ENCODE measurements around the gene NTM. TPM values are rescaled to one million over a fixed set of nuclear protein-coding genes. Genes with fewer than 3 reads are reported as not detected.
"Not testable (repeated sequence)": the region's sequence is repeated elsewhere in the genome, so short reads cannot be mapped to it uniquely, and the experiment has no call there.

The NTM gene
- 10.3 and 13.2 TPM in 2 replicates for total RNA-seq

DNA sequence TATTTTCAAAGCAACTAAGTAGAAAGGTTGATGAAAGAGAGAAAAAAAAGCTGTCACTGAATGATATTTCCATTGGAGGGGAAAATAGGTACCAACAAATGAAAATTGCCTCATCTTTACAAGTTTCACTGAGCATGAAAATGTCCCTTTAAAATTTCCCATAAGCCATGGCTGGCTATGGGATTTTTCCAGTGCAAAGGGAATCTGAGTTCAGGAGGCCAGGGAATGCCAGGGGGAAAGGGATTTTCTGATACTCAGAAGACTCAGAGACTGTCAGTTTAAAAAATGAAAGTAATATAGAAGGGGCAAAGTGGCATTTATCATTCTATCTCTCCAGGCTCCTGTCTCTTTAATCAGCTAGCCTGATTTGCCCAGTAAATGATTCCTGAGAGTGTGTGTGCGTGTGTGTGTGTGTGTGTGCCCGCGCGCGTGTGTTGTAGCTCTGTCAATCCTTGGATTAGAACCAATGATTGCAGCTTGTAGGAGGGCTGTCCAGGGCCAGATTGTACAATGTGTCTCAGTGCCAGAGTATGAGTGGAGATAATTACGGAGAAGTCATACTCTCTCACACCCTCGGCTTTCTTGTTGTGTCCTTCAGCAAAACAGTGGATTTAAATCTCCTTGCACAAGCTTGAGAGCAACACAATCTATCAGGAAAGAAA lies at the start of gene NTM:
TSS of gene NTM (plus strand) at position 526 of the 662 bp plus-strand sequence.
- DNase-seq (ENCODE audit: extremely low read depth, low read depth, low spot score) = no peak

DNA sequence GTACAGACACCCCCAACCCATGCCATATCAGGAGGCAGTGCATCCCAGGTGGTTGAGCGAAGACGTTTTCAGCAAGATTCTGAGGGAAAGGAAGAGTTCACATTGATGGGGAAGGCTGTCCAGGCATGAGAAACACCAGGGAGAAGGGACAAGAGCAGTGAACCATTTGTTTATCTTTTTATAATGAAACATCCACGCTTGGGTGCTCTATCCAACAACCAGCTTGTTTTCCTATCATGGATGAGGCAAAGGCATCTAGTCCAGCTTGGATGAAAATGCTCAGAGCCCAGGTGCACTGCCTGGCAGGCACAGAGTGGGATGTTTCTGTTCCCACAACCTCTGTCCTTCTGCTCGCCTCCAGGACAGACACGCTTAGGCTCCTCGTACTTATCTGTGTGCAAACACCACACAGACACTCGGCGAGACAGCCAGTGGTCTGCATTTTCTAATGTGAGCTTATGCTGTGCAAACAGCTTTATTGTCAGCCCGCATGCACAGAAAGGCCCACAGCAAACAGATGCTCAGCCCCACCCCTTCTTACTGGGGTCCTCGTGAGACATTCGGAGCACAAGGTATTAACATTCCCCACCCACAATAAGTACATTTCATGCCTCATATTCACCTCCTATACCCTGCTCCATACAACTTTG lies 45.4 kb upstream of the NTM start:
- no peak for DNase-seq (ENCODE audit: extremely low read depth, low read depth, low spot score)

- DNase-seq (ENCODE audit: extremely low read depth, low read depth, low spot score) = no peak
Observed at GRCh38 chr11:131326829-131327228, 43.6 kb upstream of the NTM start.

- DNase-seq (ENCODE audit: extremely low read depth, low read depth, low spot score) = no peak
Observed at GRCh38 chr11:131327421-131327820, 43.0 kb upstream of the NTM start.

DNA sequence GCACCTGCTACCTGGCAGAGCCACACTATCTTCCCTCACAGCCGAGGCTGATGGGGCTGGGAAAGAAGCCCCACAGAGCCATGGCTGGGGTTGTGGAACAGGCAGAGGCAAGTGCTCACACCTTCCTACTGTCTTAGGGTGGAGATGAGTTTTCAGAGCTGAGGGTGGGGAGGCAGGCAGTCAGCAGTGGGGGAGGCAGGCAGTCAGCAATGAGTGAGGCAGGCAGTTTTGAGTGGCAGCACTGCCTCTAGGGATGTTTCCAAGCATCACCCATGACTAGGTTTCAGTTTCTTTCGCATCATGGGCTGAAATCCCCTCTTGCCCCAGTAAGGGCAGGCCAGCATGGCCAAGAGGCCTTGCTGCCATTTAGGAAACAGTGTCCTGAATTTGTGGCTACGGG lies 41.6 kb upstream of the NTM start:
- DNase-seq (ENCODE audit: extremely low read depth, low read depth, low spot score) = no peak

- no peak for DNase-seq (ENCODE audit: extremely low read depth, low read depth, low spot score)
Observed at GRCh38 chr11:131331010-131331409, 39.4 kb upstream of the NTM start.

DNA sequence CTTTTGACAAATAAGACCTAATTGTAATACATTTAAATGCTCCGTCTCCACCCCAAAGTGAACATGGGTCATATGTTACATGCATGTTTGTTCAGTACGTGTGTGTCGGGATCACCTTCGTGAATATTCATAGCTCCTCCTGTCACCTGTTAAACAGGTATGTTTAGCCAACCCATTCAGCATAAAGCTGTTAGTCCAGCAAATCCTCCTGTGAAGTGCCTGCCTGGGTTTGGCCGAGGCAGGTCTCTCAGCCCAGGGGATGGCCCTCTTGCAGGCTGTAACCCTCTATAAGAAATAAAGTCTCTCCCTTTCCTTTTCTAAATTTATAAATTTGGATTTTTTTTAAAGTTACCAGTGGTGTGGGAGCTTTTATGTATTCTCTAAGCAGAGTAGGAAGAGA lies 38.9 kb upstream of the NTM start:
- DNase-seq (ENCODE audit: extremely low read depth, low read depth, low spot score) = no peak

- DNase-seq (ENCODE audit: extremely low read depth, low read depth, low spot score) = no peak
Observed at GRCh38 chr11:131334601-131335000, 35.8 kb upstream of the NTM start.

- DNase-seq (ENCODE audit: extremely low read depth, low read depth, low spot score) = not testable (repeated sequence)
Observed at GRCh38 chr11:131341900-131342299, 28.5 kb upstream of the NTM start.

DNA sequence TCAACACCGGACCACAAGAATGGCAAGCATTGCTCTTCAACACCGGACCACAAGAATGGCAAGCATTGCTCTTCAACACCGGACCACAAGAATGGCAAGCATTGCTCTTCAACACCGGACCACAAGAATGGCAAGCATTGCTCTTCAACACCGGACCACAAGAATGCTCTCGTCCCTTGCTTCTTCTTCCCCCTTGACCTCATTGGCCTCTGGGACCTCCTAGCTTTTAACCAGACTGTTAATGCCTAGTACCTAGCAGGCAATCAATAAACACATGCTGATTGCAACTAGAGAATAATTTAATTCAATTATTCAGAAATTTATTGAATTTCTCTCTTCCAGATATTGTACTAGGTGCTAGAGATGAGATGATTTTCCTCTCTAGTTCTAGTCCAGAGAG lies 28.0 kb upstream of the NTM start:
- not testable (repeated sequence) for DNase-seq (ENCODE audit: extremely low read depth, low read depth, low spot score)

- no peak for DNase-seq (ENCODE audit: extremely low read depth, low read depth, low spot score)
Observed at GRCh38 chr11:131345406-131345805, 25.0 kb upstream of the NTM start.

- no peak for DNase-seq (ENCODE audit: extremely low read depth, low read depth, low spot score)
Observed at GRCh38 chr11:131349368-131350086, 20.9 kb upstream of the NTM start.

DNA sequence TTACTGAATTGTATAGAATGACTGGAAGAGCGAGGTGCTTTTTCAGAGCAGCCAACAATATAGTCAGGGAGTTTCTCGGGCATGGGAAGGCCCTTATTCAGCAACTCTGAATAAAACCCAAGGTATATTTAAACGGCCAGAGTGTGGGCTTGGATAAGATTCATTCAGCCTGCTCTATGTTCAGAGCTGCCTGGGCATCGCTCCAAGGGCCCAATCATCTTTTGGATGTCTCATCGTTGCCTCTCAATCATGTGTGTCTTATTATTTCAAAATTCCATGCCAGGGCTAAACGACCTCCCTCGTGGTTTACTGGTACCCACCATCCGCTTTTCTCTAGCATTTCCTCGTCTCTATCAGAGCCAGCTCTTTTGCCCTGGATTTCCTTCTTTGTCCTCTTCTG lies 19.5 kb upstream of the NTM start:
- DNase-seq (ENCODE audit: extremely low read depth, low read depth, low spot score) = no peak

DNA sequence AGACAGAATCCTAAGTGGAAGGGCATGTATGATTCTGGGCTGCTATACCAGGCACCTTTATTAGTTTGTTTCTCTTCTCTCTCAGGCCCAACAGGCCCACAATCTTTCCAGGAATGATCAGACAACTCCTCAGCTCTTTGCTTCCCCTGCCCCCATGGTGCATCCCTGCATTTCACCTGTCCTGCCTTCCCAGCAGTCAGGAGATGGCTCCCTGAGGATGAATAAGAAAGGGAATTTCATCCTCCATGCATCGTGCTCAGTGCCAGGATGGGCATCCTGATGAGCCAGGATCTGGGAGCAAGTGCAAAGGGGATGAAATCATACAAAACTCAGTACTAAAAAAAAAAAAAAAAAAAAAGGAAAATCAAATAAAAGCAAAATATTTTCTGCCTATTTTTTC lies 18.6 kb upstream of the NTM start:
- DNase-seq (ENCODE audit: extremely low read depth, low read depth, low spot score) = no peak

DNA sequence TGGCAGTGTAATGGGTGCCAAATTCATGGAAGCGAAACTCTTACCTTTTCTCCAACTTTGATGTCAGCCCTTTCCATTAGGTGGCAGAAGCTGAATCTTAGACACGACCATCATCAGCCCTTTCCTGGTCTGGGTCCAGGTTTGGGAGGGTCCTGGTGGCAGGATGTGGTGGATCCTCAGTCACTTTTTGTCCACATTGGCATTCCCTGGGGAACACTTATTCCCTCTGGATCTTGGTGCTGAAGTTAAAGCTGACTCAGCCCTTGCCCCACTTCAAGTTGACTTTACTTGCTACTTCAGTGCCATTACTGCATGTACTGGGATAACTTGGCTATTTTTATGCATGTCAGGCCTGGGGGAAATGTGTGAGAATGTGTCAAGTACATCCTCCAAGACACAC lies 16.6 kb upstream of the NTM start:
- DNase-seq (ENCODE audit: extremely low read depth, low read depth, low spot score) = no peak

- DNase-seq (ENCODE audit: extremely low read depth, low read depth, low spot score) = no peak
Observed at GRCh38 chr11:131354251-131354701, 16.1 kb upstream of the NTM start.

DNA sequence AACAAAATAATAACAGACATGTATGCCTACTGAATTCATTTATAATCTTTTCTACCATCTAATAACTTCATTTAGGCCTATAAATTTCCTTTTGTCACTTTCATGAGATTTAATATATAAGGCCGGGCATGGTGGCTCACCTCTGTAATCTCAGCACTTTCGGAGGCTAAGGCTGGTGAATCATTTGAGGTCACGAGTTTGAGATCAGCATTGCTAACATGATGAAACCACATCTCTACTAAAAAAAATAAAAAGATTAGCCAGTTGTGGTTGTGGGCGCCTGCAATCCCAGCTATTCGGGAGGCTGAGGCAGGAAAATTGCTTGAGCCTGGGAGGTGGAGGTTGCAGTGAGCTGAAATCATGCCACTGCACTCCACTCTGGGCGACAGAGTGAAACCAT lies 14.2 kb upstream of the NTM start:
- DNase-seq (ENCODE audit: extremely low read depth, low read depth, low spot score) = no peak

DNA sequence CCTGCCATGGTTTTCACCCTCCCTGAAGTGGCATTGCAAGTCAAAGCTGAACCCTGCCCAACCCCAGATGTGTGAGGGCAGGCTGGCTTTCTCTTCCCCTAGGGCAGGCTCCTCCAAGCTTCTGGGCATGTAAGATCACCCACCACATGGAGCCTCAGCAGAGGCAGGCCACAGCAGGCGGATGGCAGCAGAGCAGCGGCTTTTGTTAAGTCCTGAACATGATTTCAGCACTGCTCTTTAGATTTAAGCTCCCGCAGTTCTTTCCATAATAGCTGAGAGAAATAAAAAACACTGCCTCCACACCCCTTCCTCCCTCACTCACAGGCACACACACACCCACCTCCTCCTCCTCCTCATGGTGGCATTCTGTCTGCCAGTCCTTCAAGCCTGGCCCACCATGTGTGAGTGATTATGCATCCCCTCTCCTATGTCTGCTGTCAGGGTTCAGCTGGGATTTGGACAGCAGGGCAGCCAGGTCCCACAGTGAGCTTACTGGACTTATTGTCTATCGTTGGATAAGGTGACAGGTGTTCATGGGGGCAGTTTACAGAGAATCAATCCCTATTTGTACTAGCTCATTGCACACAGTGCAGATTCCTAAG lies 5.0 kb upstream of the NTM start:
- DNase-seq (ENCODE audit: extremely low read depth, low read depth, low spot score) = no peak

DNA sequence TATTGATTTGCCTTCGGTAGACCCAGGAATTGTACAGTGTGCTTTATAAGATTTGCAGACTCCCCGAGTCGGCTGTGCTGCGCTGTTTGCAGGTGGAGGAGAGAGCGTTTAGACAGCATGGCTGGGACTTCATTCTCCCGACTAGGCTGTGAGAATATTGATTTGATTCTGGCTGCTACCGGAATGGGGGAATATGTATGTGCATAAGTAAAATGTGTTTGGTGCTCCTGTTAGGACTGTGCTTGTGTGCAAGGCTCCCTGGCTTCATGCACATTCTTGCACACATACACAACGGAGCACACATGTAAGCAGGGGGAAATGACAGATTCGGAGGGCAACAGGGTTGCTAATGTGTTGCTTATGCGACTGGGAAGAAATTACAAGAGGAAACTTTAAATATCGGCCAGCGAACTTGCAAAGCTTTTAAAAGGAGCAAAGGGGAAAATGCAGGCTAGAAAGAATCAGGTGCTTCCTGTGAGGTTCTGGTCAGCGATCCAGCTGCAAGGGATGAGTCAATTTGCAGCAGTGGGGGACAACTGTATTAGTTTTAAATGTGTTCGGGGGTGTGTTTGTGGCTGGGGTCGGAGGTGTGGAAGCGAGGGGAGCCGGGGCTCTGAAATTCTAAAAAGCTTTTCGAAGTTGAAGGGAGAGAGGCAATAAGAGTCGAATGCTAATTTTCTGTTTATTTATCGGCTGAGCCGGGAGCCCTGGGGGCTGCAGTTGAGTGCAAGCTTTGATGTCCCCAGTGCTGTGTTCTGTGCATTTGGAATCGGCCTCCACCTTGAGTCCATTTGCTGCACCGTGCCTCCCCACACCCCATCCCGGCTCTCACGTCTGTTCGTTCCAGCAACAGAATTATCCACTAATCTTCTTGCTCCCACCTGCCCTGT lies 731 bp downstream of the NTM start:
- DNase-seq (ENCODE audit: extremely low read depth, low read depth, low spot score) = no peak

DNA sequence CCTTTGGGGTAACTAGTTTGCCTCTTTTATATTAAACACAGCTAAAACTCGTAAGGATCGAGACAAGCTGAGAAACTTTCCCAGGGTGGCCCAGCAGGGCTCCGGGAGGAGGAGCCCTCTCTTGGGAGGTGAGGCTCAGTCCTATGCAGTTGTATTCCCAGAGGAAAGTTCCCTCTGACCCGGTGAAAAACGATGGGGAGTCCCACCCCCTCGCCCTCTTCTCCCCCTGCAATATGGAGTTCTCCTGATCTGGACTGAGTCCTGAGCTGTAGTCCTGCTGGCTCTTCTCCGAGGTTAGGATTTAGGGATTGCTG lies 1.3 kb downstream of the NTM start:
- DNase-seq (ENCODE audit: extremely low read depth, low read depth, low spot score) = no peak
